Activated CD4-positive, CD25-positive, alpha-beta regulatory T cell (primary cell): ENCODE data around the gene PCDHGB6.
"Not testable (repeated sequence)": the region's sequence is repeated elsewhere in the genome, so short reads cannot be mapped to it uniquely, and the experiment has no call there.

ENCODE experiments used
- DNase-seq, 4 experiments: peaks; one replicate each; lab custom pipeline; 2025; lab: John Stamatoyannopoulos, UW

Gene PCDHGB6

GRCh38 chr5:141407790-141408505, at the start of gene PCDHGB6:
Gene PCDHGB6 (plus strand): TSS chr5:141408021. CDS start chr5:141408203, 182 bp downstream.
- DNase-seq: not testable (repeated sequence)

- DNase-seq: no peak
Observed at GRCh38 chr5:141359790-141360426, 47.9 kb upstream of the PCDHGB6 start, which contains the start of gene PCDHGB2. Gene PCDHGB2 (plus strand): TSS chr5:141359994. CDS start chr5:141360136, 142 bp downstream.

GRCh38 chr5:141360685-141361084, 47.1 kb upstream of the PCDHGB6 start:
- DNase-seq: no peak

- DNase-seq: no peak
Observed at GRCh38 chr5:141362719-141363118, 45.1 kb upstream of the PCDHGB6 start.

- DNase-seq: no peak
Observed at GRCh38 chr5:141363952-141364660, 43.7 kb upstream of the PCDHGB6 start, which contains the start of gene PCDHGA5. Gene PCDHGA5 (plus strand): TSS chr5:141364162. CDS start chr5:141364331, 169 bp downstream.

GRCh38 chr5:141366016-141366896, 41.6 kb upstream of the PCDHGB6 start:
- no peak for DNase-seq

- no peak for DNase-seq
Observed at GRCh38 chr5:141369994-141370848, 37.6 kb upstream of the PCDHGB6 start, which contains the start of gene PCDHGB3. Gene PCDHGB3 (plus strand): TSS chr5:141370242. CDS start chr5:141370395, 153 bp downstream.

- DNase-seq: no peak
Observed at GRCh38 chr5:141371572-141372475, 36.0 kb upstream of the PCDHGB6 start.

- no peak for DNase-seq
Observed at GRCh38 chr5:141373673-141374317, 34.0 kb upstream of the PCDHGB6 start, which contains the start of gene PCDHGA6. Gene PCDHGA6 (plus strand): TSS chr5:141373891. CDS start chr5:141374084, 193 bp downstream.

GRCh38 chr5:141374627-141375026, 33.2 kb upstream of the PCDHGB6 start:
- DNase-seq: no peak

GRCh38 chr5:141375444-141376155, 32.2 kb upstream of the PCDHGB6 start:
- DNase-seq: not testable (repeated sequence)

GRCh38 chr5:141382469-141383294, 25.1 kb upstream of the PCDHGB6 start, which contains the start of gene PCDHGA7:
Gene PCDHGA7 (plus strand): TSS chr5:141382742. CDS start chr5:141382900, 158 bp downstream.
- DNase-seq: no peak

- no peak for DNase-seq
Observed at GRCh38 chr5:141383345-141383744, 24.5 kb upstream of the PCDHGB6 start.

GRCh38 chr5:141384471-141385267, 23.2 kb upstream of the PCDHGB6 start:
- no peak for DNase-seq

GRCh38 chr5:141387557-141388311, 20.1 kb upstream of the PCDHGB6 start, which contains the start of gene PCDHGB4:
Gene PCDHGB4 (plus strand): TSS chr5:141387698. CDS start chr5:141387885, 187 bp downstream.
- not testable (repeated sequence) for DNase-seq
